Retina (tissue), 1 donor: ENCODE results near the gene ZFYVE28.
"Not testable (repeated sequence)": the region's sequence is repeated elsewhere in the genome, so short reads cannot be mapped to it uniquely, and the experiment has no call there.

Experiments
- DNase-seq: peaks from one replicate; pipeline ENCODE4 v3.0.0-alpha.2; 2016

The ZFYVE28 gene

GRCh38 chr4:2243681-2244380 lies 174.6 kb downstream of the ZFYVE28 start:
- DNase-seq: peak; percentile 31

GRCh38 chr4:2241410-2242353 lies 176.8 kb downstream of the ZFYVE28 start, which contains the start of the genes HAUS3 and POLN:
TSS of gene HAUS3 (minus strand) at chr4:2242121. CDS start at chr4:2240946, 1,175 bp downstream.
TSS of gene POLN (minus strand) at chr4:2242121. CDS start at chr4:2229231, 12,890 bp downstream.
- DNase-seq: peak; percentile 97

- DNase-seq: no peak
Measured at GRCh38 chr4:2241003-2241402, 177.4 kb downstream of the ZFYVE28 start.

GRCh38 chr4:2236944-2237666 lies 181.3 kb downstream of the ZFYVE28 start:
- DNase-seq: peak; percentile 0

- DNase-seq: no peak
Measured at GRCh38 chr4:2231082-2231481, 187.4 kb downstream of the ZFYVE28 start.

- no peak for DNase-seq
Measured at GRCh38 chr4:2226261-2226660, 192.2 kb downstream of the ZFYVE28 start.

GRCh38 chr4:2222838-2223237 lies 195.6 kb downstream of the ZFYVE28 start:
- no peak for DNase-seq

GRCh38 chr4:2221378-2221777 lies 197.1 kb downstream of the ZFYVE28 start:
- not testable (repeated sequence) for DNase-seq

GRCh38 chr4:2220016-2220630 lies 198.3 kb downstream of the ZFYVE28 start:
- peak; percentile 78 for DNase-seq
